Small intestine (tissue), 7 donors: Measurements from ENCODE around the gene IFNW1. TPM values are rescaled to one million over a fixed set of nuclear protein-coding genes. Genes with fewer than 3 reads are reported as not detected.
"Not testable (repeated sequence)": the region's sequence is repeated elsewhere in the genome, so short reads cannot be mapped to it uniquely, and the experiment has no call there.

Source experiments
- DNase-seq, 2 donors: peaks; one replicate each; pipeline versions ENCODE4 v3.0.0 to v3.0.0-alpha.2; 2013
- FAIRE-seq: peaks from 2 replicates; lab custom pipeline; 2012; peaks lifted over from hg19 to GRCh38; lab: Jason Lieb, UNC
- H3K27ac ChIP-seq, 3 donors: one replicate each; pipeline ENCODE4 v1.5.1; 2013; ENCODE audit warnings: low read length in 2 of 3, mild to moderate bottlenecking in 2 of 3, control low read depth in 1 of 3, inconsistent platforms in 1 of 3, low read depth in 1 of 3, moderate library complexity in 1 of 3
- H3K27me3 ChIP-seq, 3 donors: one replicate each; pipeline ENCODE4 v1.6.1; 2013; ENCODE audit warnings: low read length in 3 of 3, inconsistent platforms in 1 of 3; ENCODE audit not compliant: control insufficient read depth in 3 of 3, insufficient read depth in 3 of 3
- H3K36me3 ChIP-seq, 3 donors: one replicate each; pipeline ENCODE4 v1.6.1; 2013; ENCODE audit warnings: low read length in 3 of 3, inconsistent platforms in 1 of 3, low read depth in 1 of 3, mild to moderate bottlenecking in 1 of 3, moderate library complexity in 1 of 3; ENCODE audit not compliant: control insufficient read depth in 3 of 3, insufficient read depth in 2 of 3
- H3K4me1 ChIP-seq, 3 donors: one replicate each; pipeline ENCODE4 v1.6.1; 2013; ENCODE audit warnings: low read length in 2 of 3, inconsistent platforms in 1 of 3, low read depth in 1 of 3, mild to moderate bottlenecking in 1 of 3, moderate library complexity in 1 of 3; ENCODE audit not compliant: control insufficient read depth in 3 of 3, insufficient read depth in 2 of 3
- H3K4me3 ChIP-seq, 3 donors: one replicate each; pipeline ENCODE4 v1.5.1; 2013; ENCODE audit warnings: low read length in 3 of 3, control low read depth in 1 of 3, inconsistent platforms in 1 of 3, low read depth in 1 of 3, mild to moderate bottlenecking in 1 of 3, moderate library complexity in 1 of 3
- H3K9me3 ChIP-seq, 2 donors: one replicate each; pipeline ENCODE4 v1.6.1; 2013; ENCODE audit warnings: low read depth in 1 of 2, low read length in 1 of 2; ENCODE audit not compliant: control insufficient read depth in 2 of 2, insufficient read depth in 1 of 2
- WGBS, 3 donors: extraction: QIAGEN DNeasy Blood & Tissue Kit; methylation state at CpG; one replicate each; pipeline ENCODE4 v1.1.7; 2013; 5-methylcytosine and 5-hydroxymethylcytosine counted together
- polyA plus RNA-seq, 4 donors: library from polyadenylated mRNA; stranded (reverse) in 3 of 4; unstranded in 1 of 4; fragments of 200-250 nt in 3 of 4; fragments of 120-200 nt in 1 of 4; gene quantifications; one replicate each; pipeline versions ENCODE4 v1.2.1 to v1.2.3, GENCODE V29; 2013
- donor health status: healthy with polysubstance abuse.
- donor health status: control.
- donor health status: control.
- donor health status: Bipolar disorder and iron deficiency.
- donor health status: healthy.

Gene IFNW1
- polyA plus RNA-seq, 4 donors: 0.03 TPM; not detected in 3

DNA sequence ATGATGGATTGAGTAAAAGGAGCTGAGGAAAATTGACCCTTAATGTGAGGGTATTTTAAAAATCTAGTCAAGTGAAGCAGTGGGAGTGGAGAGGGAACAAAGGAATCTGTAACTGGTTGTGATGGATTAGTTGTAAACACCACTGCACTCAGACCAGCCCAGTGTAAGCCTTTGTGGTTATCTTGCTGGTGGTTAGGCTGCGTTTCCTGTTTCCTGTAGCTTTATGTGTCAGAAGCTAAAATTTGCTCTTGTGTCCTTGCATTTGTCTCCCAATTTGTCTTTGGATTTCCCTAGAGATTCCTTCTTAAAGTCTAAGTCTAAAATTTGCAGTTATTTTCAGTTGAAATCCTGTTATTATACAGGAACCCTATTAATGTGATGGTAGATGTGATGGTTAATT lies 18.5 kb upstream of the IFNW1 start:
- no peak for FAIRE-seq
- H3K9me3 ChIP-seq: no peaks in the 10 kb centered on the region
- peak in 1 of 2 donors; percentile 37 for DNase-seq
- H3K4me1 ChIP-seq: no peaks in the 10 kb centered on the region
- no peaks in the 10 kb centered on the region for H3K36me3 ChIP-seq
- no peak overlapping the region for H3K27ac ChIP-seq
- H3K27me3 ChIP-seq: no peaks in the 10 kb centered on the region
- no peak overlapping the region for H3K4me3 ChIP-seq
- WGBS, 3 donors: 5 to 13% (median 12%) methylated on average over 1 of the region's 1 CpG

DNA sequence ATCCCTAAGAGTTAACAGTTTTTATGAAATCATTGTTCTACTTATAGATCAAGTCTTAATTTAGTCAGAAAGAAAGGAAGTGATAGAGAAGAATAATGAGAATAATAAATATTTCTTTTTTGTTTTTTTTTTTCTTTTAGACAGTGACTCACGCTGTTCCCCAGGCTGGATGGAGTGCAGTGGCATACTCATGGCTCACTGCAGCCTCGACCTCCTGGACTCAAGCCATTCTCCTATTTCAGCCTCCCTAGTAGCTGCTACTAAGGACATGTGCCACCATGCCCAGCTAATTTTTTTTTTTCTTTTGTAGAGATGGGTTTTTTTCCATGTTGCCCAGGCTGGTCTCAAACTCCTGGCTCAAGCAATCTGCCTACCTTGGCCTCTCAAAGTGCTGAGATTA lies 13.9 kb upstream of the IFNW1 start:
- Histone ChIP-seq H3K36me3 (no peaks in the 10 kb centered on the region), H3K27me3 (no peaks in the 10 kb centered on the region), H3K4me1 (no peaks in the 10 kb centered on the region), H3K9me3 (no peaks in the 10 kb centered on the region), H3K27ac (no peak overlapping the region), H3K4me3 (no peak overlapping the region)
- FAIRE-seq (no peak), DNase-seq (no peak)
- 63 to 73% (median 68%) methylated on average over 2 of the region's 2 CpGs for WGBS, 3 donors

DNA sequence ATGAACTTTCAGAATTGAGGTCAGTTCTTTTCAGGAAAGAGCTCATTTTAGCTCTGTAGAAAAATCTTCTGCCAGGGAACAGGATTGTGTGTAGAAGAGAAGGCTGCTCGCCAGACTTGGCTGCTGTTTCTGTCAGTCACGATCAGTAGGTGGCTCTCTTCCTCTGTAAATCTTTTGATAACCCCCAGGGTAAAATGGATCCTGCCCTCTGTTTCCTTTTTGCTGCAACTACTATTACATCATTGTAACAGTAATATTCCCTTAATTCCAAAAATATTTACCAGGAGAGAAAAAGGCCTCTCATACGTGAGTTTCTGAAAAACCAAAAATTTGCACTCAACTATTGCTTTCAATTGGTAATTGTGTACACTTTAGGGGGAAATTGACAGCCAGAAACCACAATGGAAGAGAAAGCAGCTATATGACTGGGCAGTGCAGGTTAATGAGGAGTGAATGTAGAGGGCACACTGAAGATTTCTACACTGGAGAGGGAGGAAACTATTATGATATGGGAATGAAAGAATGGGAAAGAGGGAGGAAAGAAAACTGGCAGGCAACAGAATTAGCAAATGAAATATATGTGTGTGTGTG lies 12.5 kb upstream of the IFNW1 start:
- no peak for FAIRE-seq

DNA sequence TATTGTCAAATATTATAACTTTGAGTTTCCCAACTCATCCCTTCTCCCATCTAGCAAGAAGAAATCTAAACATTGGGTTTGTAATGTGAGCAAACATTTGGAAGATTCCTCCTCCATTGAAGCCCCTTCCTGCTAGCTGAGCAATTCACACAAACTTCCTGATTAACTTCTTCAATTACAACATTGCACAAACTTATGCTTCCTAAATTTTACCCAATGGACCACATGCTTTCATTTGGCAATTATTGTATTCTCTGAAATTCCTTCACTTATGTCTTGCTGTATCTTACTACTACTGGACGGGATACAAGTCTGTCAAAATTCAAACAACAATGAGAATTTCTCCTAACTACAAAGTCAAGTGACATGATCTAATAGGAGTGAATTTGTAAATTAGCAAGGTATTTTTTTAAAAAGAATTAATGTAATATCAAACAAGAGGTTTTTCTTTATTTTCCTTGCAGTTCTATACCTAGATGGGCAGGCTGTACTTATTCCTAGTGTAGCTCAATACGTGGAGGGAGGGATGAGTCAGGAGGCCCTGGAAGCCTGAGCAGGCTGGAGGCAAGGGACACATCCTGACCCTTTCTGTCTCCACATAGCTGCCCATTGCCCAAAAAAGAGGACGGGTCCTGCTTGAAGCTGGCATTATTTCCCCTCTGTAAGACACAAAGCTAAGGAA lies 11.8 kb upstream of the IFNW1 start:
- Histone ChIP-seq H3K27ac (no peak overlapping the region), H3K4me3 (no peak overlapping the region), H3K9me3 (peaks cover 0 to 1% of the 10 kb centered on the region in 2 donors), H3K4me1 (no peaks in the 10 kb centered on the region), H3K36me3 (no peaks in the 10 kb centered on the region), H3K27me3 (no peaks in the 10 kb centered on the region)
- FAIRE-seq: no peak
- DNase-seq: no peak
- 40 to 47% (median 41%) methylated on average over 3 of the region's 3 CpGs for WGBS, 3 donors

More for the DNA sequence above, 12.5 kb upstream of the IFNW1 start:
- Histone ChIP-seq H3K4me1 (no peaks in the 10 kb centered on the region), H3K27me3 (no peaks in the 10 kb centered on the region), H3K9me3 (peaks cover 0 to 1% of the 10 kb centered on the region in 2 donors), H3K4me3 (no peak overlapping the region), H3K27ac (no peak overlapping the region), H3K36me3 (no peaks in the 10 kb centered on the region)
- peak in 1 of 2 donors; percentile 13 for DNase-seq
- 10 to 13% (median 13%) methylated on average over 3 of the region's 3 CpGs for WGBS, 3 donors

DNA sequence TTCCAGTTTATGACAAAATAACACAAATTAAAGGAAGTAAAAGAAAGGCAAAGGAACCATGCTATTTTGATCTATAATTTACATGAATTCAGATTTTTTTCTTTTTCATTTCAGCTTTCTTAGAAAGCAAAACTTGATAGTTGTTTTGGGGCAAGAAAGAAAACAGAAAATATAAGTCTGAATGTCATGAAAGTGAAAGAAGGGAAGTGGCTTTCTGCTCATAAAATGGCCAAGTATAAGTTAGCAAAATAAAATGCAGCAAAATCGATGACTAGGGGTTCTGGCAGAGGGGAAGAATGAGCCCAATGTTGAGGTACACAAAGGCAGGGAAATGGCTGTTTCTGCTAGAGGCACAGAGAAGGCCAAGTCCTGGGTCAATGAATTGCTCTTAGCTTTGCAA lies 3.0 kb upstream of the IFNW1 start:
- Histone ChIP-seq H3K4me3 (no peak overlapping the region), H3K9me3 (peaks cover 0 to under 1% of the 10 kb centered on the region in 2 donors), H3K4me1 (no peaks in the 10 kb centered on the region), H3K27me3 (no peaks in the 10 kb centered on the region), H3K36me3 (no peaks in the 10 kb centered on the region), H3K27ac (no peak overlapping the region)
- DNase-seq (no peak), FAIRE-seq (no peak)
- WGBS, 3 donors: 59 to 65% (median 65%) methylated on average over 1 of the region's 1 CpG

DNA sequence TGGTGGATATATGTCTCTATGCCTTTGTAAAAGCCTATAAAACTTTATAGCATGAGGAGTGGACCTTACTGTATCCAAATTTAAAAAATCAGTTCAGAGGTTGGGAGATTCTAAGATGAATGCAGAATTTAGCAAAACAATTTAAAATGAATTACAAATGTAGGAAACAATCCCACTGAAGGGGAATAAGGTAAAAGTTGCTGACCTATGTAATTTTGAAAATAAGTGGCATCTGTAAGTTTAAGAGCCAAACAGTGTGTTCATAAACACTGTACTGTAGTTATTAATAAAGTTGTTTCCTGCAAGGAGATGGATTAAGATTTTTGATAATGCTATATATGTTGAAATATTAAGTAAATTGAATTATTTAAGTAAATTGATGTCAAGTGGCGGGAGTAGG lies 4.6 kb downstream of the IFNW1 start:
- FAIRE-seq (no peak), DNase-seq (no peak)
- H3K4me1 ChIP-seq: no peaks in the 10 kb centered on the region
- no peaks in the 10 kb centered on the region for H3K36me3 ChIP-seq
- H3K27ac ChIP-seq: no peak overlapping the region
- H3K27me3 ChIP-seq: no peaks in the 10 kb centered on the region
- no peak overlapping the region for H3K4me3 ChIP-seq
- 44 to 91% (median 86%) methylated on average over 1 of the region's 1 CpG for WGBS, 3 donors
- H3K9me3 ChIP-seq: no peaks in the 10 kb centered on the region

DNA sequence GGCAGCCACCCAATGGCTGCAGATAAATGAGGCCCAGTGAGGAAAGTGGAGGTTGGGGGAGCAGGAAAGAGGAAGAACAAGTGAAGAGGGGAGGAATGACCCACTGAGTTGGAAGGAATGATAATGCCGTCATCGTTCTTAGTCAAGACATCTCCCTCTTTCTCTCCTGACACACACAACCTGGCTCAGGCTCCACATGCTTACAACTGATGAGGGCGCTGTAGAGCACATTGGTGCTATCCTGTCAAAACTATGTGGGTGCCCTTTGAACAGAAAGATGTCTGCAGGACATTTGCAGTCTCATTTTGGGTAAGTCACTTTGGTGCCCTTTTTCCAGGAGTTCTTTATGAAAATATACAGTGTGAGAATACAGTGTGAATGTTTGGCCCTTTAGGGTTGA lies 5.9 kb downstream of the IFNW1 start:
- no peaks in the 10 kb centered on the region for H3K27me3 ChIP-seq
- FAIRE-seq: no peak

DNA sequence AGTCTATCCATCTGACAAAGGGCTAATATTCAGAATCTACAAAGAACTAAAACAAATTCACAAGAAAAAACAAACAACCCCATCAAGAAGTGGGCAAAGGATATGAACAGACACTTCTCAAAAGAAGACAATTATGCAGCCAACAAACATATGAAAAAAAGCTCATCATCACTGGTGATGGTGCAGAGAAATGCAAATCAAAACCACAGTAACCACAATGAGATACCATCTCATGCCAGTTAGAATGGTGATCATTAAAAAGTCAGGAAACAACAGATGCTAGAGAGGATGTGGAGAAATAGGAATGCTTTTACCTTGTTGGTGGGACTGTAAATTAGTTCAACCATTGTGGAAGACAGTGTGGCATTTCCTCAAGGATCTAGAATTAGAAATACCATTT lies 13.4 kb downstream of the IFNW1 start:
- H3K27me3 ChIP-seq, FAIRE-seq, H3K9me3 ChIP-seq, H3K4me1 ChIP-seq, H3K27ac ChIP-seq, DNase-seq, H3K36me3 ChIP-seq, H3K4me3 ChIP-seq: not testable (repeated sequence)

More for the DNA sequence above, 5.9 kb downstream of the IFNW1 start:
- Histone ChIP-seq H3K4me1 (no peaks in the 10 kb centered on the region), H3K27ac (no peak overlapping the region), H3K4me3 (no peak overlapping the region), H3K36me3 (no peaks in the 10 kb centered on the region), H3K9me3 (no peaks in the 10 kb centered on the region)
- 62 to 78% (median 64%) methylated on average over 3 of the region's 3 CpGs for WGBS, 3 donors
- no peak for DNase-seq
